ENCODE measurements around the gene ITSN1.

Gene ITSN1

DNA sequence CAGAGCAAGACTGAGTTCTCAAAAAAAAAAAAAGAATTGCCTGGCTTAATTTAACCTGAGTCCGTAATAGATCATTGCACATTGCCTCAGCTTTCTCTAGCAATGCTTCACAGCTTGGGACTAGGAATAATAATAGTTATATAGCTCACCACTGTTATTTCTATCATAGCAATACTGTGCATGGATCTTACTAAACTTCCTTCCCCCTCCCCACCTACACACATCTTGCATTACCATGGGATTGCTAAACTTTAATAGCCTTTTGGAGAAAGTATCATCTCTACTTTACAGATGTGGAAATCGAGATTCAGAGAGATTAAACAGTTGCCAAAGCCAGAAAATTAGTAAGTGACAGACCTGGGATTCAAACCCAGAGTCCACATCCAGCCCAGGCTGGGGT, 173.9 kb downstream of the ITSN1 start:
- no peak for FAIRE-seq

DNA sequence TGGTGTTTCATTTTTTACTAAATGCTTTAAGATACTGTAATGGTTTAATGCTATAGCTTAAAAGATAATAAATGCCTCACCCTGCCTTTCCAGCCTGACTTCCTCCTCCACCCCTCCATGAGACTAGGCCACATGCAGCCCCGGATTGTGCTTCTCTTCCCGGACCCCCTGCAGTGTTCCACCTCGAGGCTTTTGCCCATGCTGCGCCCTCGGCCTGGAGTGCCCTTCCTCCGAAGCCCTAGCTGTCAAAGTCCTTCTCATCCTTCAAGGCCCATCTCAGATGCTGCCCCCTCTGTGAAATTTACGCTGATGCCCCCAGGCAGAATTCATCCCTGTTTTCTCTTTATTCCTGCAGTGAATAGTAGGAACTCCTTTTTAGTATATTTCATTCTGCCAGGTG, 174.8 kb downstream of the ITSN1 start:
- FAIRE-seq = no peak

DNA sequence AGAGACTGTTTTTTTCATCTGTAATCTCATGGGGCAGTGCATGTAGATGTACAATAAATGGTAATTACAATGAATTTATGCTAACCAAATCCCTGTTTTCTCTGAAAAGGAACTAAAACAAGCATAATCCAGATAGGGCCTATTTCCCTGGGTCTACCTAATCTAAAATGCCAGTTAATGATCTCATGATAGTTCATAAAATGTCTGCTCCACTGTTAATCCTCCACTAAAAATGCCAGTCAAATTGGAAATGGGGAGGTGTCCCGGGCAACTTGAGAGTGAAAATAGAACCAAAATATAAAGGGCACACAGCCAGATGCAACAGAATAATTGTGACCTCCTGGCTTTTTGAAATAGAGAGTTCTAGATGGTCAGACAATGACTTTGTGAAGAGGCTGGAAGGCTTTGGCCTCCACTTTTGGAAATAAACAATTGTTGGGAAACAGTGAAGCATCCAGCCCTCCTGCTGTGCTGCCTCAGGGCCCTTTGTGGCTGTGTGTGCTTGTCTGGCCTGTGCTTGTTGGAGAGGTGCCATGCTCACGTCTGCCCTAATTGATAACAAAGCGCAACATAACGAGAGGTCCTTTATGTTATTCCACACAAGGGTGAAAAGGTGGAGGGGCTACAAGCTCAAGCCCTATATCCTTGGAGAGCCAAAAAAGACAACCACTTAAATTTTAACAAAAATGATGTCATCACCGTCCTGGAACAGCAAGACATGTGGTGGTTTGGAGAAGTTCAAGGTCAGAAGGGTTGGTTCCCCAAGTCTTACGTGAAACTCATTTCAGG, 175.6 kb downstream of the ITSN1 start:
- no peak for FAIRE-seq

DNA sequence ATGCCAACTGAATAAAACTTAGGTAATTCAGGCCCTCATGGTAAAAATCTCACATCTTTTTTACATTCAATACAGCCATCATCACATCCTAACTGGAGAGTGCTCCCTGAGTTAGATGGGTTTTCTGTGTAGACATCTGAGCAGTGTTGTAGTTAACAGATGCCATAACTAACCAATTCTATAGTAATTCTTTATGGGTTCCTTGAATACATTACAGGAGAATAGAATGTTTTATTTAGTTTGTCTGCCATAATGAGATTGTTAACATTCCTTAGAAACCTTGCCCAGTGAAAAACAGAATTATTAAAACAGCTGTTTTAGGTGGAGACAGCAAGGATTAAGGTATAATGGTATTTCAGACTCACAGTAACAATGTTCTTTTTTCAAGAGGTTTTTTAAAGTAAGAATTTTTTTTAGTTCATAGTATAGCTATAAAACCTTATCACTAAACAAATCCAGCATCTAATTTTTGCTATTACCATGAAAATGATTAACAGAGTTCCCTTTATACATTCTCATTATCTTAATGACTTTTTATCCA, 178.0 kb downstream of the ITSN1 start:
- FAIRE-seq = no peak

DNA sequence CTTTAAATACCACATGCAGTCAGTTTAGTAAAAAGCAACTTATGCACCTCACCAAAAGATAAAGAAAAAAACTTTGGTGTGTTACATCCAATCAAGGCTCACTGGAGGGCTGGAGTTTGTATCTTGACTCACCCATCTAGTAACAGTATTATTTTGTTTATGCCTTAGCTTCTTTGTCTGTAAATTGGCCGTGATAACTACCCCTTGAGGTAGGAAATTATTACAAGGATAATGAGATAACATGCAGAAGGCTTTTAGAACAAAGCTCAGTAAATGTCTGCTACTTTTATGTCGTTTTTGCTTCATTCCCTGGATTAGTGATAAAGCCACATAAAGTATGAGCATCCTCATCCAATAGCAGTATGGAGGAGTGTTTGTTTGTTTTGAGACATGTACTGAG, 178.5 kb downstream of the ITSN1 start:
- no peak for FAIRE-seq

DNA sequence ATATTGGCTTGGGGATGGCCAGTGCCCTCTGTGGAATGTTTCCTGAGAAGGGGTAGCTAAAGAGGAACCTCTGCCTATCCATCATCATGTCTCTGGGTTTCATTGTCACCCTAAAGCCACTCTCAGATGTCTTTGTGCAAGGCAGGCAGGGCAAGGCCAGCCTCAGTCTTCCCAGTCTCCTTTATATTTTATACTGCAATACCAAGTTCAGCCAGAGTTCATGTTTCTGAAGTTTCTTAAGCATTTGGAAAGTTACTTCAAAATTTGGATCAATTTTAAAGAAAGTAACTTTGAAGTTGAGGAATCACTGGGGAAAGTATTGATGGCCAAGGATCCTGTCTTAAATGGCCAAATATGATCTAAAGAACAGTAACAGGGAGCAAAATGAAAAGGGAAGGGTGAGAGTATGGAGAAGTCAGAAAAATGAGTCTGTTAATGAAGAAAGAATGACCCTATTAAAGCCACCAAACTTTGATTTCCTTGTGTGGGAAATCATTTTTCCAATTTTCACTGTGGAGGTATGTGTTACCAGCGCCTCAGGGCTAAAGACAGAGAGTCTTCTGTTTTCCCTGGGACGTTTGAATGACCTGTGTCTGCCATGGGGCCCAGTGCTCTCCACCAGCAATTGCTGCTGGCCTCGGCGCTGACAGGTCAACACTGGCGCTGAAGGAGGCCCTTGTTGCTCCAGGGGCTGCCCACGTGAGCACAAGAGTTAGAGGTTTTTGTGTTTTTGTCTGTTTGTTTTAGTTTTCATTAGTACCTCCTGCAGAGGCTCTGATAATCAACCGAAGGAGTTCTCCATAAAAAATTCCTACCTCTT, 179.4 kb downstream of the ITSN1 start:
- FAIRE-seq = no peak

DNA sequence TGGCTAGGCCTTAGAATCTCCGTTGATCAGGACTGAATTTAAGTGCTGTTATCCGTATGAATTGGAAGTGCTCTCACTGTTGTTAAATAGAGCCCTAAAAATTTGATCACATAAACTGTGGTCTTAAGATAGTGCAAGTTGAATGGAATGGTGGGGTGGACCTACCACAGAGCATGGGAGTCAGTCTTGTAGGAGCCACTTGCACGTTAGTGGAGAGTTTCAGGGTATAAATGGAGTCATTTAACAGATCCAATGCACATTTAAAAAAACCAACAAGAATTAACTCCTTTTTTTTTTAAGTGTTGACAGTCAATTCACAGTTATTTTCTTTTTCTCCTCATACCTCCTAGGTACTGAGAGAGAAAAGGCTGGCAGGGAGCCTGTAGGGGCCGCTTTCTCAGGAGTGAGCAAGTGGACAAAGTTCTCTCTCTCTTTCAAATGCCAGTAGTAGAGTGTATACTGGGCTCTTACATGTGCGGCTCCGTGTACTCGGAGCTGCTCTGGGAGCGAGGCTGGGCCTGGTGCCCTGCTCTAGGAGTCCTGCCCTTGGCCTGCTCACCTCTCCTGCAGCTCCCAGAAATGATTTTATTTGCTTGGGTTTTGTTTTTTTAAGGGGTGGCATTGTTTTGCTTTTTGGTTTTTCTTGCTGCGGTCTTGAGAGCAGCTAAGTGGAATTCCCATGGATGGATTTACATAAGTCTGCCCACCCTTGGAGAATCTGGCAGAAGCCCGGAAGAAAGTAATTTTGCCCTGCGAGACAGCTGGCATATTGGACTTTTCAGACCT, 182.0 kb downstream of the ITSN1 start:
- FAIRE-seq = no peak

DNA sequence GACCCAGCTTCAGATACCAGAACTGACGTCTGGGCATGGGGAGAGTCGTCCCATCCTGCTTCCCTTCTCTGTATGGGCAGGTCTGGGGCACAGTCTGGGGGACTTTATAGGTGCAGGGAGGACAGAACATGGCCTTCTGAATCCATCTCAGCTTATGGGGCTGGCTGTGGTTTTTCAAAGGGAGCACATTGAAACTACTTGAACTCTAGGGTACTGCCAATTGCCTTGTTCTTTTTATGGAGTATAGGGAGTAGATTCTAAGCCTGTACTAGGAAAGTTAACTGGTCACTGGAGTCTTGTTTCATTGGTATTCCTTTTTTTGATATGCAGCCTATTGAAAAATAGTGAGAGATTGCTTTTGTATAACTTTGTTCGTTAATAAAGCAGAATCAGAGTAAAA, 183.1 kb downstream of the ITSN1 start:
- FAIRE-seq = no peak

DNA sequence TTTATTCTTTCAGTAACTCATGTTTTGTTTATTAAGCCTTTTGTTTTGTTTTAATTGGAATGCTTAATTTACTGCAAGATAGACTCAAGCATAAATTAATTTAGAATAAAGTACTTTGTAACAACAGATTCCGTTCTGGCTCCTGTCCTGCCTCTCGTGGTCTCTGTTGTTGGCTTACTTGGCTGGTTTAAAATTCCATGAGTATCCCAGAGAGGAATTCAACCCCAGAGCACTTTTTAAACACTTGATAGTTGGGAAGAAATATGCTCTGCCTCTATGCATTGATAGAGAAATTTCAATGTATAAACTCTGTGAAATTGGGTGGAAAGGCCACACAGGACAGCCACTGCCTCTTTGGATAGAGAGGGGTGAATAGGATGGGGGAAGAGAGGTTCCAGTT, 183.6 kb downstream of the ITSN1 start:
- no peak for FAIRE-seq

DNA sequence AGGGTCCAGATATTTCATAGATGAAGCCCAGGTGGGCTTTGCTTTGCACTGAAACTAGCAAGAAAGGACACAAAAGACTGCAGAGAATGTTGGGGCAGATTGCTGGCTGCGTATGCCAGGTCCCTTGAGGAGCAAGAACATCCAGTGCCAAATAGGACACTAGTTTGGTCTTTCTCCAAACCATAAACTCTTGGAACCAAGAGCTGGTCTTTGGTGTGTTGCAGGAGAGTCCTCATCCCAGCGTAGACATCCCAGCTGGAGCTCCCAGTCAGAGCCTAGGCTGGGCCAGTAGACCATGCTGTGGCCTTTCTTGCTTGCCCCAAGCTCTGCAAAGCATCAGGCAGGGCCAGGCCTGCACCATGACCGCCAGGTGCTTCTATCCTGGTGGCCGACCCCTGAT, 185.8 kb downstream of the ITSN1 start:
- FAIRE-seq = no peak

DNA sequence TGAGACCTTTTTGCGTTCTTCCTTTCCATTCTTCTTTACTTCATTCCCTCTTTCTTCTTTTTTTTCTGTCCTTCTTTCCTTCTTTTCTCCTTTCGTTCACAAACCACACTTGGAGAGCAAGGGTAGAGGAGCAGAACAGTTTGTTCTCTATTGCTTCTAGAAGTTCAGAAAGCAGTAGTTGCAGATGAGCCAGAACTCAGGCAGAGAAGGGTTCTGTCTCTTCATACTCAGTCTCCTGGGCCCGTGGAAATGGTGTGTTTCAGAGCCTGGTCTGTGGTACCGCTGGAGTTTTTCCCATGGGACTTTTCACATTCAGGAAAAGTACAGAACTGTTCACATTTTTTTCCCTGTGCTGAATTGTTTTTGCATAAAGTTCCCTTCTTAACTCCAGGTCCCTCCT, 186.3 kb downstream of the ITSN1 start:
- no peak for FAIRE-seq

DNA sequence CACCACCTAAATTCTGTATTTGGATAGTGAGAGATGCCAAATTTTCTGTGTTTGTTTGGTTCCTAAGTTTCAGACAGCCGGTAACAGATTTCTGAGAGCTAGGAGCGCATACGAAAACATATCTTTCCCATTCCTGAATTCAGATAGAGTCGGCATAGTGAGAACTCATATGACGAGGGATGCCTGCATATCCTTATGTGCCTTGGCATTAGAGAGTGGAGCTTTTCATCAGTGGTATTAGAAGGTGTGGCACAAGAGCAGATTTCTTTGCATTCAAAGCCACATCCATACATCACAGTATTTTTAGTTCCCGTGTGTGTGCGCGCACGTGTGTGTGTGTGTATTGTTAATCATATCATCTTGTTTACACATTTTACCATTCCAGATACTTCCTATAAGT, 187.5 kb downstream of the ITSN1 start:
- no peak for FAIRE-seq

DNA sequence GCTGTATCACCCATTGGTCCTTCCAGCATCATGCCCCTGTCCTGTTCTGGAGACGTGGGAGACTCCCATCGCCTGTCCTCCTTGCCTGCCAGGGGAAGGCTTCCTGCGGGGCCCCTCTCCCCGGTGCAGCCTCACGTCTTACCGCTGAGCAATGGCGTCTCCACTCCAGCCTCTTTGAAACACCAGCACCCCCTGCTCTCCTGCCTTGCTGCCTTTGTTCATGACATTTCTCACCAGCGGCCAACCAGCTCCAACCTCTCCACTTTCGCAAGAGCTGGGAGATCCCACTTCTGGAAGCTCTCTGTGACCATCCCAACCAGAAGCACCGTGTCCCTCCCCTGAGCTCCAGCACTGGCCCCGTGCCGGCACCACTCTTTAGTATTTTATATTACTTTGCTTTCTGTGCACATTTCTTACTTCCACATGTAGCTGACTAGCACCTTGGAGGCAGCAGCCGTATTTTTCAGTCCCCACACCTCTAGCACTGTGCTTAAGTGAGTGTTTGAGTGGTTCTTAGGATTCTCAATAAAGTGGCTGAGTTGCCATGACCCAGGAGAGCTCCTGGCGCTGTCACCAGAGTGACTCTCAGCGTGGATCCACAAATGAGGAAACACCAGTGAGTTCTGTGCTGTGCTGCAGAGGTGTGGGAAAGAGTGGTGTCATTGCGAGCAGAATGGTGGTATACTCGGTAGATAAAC, 189.8 kb downstream of the ITSN1 start:
- FAIRE-seq = no peak

DNA sequence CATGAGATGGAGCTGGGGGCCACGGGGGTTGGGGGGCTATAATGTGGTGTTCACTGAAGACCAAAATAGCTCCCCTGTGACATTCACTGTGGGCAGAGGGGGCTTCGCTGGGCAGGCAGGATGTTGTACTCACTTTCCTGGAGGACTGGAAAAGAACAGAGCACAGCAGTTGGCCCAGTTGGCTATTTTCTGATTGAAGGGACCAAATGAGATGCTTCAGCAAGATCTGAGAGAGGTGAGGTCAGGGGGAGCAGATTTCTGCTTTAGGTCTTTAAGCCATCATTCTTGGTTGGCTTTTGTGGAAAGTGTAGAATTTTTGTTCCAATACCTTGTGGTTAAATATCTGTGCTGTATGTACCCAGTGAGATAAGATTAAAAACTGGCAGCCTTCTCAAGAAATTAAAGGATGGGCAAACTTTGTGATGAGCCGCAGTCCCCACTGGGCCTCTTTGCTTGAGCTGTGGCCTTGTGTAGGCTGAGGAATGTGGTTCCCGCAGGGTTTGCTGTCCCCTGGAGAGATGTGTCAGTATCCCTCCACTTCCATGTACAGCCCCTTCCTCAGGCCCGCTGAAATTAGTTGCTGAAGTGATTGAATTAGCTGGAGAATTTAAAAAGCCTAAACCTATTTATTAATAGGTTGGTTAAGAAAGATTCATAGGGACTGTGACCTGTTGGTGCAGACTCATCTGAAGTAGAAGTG, 192.7 kb downstream of the ITSN1 start:
- no peak for FAIRE-seq

DNA sequence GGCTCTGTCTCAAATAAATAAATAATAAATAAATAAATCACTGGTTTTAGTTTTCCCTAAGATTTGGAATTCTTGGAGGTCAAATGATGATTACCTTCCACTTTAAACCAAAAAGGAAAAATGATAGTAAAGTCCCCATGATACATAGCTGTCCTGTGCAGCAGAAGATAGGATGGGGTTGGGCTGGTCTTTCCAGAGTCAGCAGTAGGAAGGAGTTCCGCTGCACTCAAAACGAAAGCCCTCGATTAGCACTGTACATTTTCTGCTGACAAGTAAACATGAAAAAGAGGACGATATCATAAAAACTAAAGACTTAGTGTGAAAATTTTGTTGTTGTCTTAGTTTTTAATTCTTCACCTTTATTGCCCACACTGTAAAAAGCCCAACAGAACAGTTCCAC, 193.6 kb downstream of the ITSN1 start:
- FAIRE-seq = no peak

DNA sequence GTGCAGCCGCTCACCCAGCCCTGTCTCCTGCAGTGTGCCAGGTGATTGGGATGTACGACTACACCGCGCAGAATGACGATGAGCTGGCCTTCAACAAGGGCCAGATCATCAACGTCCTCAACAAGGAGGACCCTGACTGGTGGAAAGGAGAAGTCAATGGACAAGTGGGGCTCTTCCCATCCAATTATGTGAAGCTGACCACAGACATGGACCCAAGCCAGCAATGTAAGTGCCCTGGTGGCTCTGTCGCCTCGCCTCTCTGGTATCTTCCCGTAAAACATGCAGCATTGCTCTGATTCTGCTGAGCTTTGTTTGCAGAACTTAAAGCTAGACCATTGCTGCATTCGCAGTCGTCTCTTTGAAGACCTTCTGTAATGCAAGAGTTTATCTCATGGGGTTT, 194.1 kb downstream of the ITSN1 start:
- FAIRE-seq = no peak

DNA sequence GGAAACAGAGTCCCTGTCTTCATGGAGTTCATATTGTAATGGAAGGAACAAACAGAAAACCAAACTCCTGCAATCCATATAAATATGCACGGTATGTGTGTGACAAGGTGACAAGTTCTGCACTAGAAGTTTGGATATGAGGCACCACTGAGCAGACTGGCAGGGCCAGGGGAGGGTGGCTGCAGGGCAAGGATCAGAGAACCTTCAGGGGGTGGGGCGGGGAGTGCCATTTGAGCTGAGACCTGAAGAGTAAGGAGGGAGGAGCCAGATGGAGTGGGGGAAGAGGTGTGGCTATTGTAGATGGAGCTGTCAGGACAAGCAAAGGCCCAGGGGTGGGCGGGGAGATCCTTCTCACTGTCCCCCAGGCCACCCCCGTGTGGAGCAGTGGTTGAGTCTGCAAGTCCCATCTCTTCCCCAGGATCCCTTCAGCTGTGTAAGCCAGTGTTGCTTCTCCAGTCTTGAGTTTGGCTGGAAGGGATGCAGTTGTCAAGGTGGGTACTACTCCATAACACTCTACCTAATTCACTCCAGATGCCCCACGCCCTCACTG, 196.9 kb downstream of the ITSN1 start:
- no peak for FAIRE-seq

DNA sequence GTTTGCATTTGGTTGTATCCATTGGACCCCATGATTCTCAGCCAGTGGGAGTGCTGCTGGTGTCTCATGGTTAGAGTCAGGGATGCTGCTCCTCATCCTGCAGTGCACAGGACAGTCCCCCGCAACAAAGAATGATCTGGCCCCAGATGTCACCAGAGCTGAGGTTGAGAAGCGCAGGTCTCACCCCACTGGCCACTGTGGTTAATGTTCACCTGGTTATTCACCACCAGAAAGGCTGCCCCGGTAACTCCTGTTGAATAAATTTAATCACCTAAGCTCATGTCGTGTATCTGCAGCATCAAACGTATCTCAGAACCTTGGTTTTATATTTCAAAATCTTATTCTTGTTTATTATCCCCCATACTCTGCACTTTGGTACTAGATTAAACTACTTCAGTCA, 197.5 kb downstream of the ITSN1 start:
- no peak for FAIRE-seq

DNA sequence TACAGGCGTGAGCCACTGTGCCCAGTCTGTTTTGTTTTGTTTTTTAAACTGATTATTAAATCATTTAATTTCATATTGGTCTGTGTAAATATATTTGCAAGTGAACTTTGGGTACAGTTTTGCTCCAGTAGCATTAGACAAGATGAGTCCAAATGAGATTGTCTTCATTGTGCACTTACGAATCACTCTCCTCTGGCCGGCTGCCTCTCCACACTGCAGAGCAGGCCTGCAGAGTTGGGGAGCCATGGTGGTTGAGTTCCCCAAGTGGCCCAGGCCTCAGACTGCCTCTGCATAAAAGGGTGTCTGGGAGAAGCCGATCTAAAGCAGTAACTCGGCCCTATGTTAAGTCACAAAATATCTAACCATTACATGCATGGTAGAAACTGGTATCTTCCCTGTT, 198.5 kb downstream of the ITSN1 start:
- no peak for FAIRE-seq

DNA sequence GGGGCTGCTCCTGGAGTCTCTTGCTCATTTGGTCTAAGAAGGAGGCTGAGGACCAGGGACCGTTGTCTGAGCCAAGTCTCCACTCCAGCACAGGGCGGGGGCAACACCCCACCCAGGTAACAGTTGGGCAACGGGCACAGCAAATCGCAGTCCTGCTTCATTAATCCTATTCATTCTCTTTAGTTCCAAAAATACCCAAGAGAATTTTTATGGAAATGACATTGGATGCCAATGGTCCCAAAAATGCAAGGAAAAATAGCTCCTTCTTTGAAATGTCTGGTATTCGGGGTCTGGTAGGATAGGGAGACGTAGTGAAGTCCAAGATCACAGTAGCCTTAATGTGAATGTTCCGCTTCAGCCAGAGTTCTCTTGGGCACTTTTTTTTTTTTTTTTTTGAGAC, 199.3 kb downstream of the ITSN1 start:
- FAIRE-seq = no peak

DNA sequence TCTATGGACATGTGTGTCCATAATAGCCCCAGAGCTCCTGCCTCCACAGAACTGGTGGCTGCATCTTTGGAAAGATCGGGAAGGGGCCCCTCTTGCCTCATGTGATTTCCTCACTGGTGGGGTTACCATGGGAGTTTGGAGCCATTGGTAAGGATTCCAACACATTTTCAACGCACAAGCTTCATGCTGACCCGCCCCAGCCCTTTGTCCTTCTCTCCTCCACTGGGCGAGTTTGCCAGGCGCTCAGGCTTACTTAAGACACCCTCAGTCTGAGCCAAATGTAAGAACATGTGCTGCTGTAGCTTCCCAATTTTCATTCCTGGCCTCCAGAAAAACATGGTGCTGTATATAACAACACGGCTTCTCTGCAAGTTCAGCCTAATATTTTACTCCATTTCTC, 200.9 kb downstream of the ITSN1 start:
- no peak for FAIRE-seq
